ENCODE data around the gene HLA-DRA.
"Not testable (repeated sequence)": the region's sequence is repeated elsewhere in the genome, so short reads cannot be mapped to it uniquely, and the experiment has no call there.

Gene HLA-DRA

DNA sequence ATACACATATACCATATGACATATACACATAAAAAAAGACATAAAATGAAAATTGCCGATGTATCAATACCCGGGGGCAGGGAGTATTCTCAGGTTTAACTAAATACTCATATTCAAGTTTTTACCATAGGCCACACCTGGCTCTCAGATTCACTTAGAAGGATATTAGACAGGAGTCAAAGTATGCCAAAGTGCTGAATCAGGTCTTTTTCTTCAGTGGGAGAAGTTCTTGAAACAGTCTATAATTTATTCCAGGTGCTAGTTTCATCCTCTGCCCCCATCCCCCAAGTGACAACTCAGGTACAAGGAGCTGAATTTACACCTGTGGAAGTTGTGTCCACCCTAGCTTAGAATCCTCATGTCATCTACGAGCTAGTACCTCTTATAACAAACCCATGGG lies 8.5 kb upstream of the HLA-DRA start:
- no peak for DNase-seq (ENCODE audit: low read depth, low spot score)

DNA sequence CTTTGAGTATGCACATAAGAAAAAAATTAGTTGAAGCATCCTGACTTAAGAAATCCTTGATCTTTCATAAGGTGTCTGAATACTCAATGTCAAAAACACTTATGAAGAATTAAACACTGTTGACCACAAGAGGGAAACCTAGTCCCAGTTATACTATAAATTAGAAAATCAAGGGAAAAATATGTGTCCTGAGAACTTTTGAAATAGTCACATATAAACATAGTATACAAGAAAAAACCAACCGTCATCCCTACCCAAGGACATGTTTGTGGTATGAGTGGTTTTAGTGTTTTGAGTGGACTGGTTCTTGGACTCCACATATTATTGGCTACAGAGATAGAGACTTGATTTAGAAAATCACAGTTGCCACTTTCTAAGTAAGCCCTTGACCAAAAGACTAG lies 7.6 kb upstream of the HLA-DRA start:
- DNase-seq (ENCODE audit: low read depth, low spot score) = no peak

DNA sequence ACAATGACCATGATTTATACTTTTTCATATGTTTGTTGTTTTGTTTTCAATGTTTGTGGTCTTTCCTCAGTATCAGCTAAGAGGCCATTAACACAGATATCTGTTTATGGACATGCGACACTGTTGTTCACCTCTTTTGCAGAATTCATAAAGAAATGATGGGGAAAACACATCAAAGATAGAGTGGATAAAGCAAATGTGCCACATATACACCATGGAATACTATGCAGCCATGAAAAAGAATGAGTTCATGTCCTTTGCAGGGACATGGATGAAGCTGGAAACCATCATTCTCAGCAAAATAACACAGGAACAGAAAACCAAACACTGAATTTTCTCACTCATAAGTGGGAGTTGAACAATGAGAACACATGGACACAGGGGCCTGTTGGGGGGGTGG lies 5.7 kb upstream of the HLA-DRA start:
- DNase-seq (ENCODE audit: low read depth, low spot score) = not testable (repeated sequence)

DNA sequence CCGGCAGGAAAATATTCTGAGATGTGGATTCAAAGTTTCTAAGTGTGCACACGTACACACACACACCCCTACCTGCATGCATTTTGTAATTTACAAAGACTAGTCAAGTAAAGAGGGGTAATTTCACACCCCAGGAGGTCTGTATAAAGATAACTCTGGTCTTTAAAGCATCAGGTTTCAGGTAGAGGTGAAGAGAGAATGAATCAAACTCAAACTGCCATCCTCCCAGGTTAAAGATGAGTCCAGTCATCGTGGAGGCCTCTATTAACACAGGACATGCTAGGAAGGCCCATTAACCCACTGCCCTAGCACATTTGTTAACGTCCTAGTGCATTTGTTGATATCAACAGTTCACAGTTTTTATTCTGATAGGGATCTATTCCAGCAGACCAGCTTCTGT lies 3.5 kb upstream of the HLA-DRA start:
- DNase-seq (ENCODE audit: low read depth, low spot score) = no peak

DNA sequence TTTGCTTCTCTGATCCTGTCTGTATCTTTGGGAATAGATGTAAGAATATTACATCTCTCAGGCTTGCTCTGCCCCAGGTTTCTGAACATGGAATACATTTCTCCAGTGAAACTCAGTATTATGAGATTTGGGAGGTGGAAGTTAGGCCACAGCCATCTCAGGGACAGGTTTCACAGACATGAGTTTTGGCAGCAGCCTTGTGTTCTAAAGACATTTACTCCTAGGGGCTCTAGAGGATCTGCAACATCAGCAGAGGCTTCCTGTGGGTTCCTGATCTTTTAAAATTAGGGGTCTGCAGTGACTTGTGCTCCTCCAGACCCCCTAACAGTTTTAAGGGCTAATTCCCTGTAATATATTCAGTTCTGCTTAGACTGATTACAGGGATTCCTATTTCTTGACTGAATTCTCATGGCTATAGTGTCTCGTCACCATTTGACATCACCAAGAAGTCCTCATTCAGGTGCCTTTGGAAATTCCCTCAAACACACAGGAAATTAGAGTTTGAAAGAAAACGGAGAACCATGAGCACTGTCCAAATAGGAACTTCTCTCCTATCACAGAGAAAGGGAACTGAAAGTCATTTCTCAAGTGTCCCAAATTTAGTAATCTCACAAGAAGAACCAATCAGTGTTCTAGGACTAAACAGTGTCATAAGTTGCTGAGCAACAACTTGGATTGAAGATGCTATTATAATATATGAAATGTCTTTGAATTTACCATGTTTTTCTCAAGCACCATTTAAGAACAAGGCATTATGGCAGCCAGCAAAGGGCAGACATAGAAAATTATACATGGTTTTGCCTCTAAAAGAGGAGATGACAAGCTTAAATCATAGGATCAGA lies 2.5 kb upstream of the HLA-DRA start:
- no peak for DNase-seq (ENCODE audit: low read depth, low spot score)

DNA sequence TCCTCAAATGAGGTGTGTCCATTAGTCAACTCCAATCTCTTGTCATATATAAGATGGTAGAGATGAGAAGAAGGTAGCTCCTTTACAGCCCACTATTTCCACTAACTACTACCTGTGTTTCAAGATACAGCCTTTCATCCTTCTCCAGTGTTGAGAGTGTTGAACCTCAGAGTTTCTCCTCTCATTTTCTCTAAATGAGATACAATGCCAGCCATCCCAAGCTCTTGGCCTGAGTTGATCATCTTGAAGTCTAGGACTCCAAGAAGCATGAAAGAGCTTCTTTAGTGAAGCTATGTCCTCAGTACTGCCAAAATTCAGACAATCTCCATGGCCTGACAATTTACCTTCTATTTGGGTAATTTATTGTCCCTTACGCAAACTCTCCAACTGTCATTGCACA lies 548 bp upstream of the HLA-DRA start:
- DNase-seq (ENCODE audit: low read depth, low spot score) = no peak

DNA sequence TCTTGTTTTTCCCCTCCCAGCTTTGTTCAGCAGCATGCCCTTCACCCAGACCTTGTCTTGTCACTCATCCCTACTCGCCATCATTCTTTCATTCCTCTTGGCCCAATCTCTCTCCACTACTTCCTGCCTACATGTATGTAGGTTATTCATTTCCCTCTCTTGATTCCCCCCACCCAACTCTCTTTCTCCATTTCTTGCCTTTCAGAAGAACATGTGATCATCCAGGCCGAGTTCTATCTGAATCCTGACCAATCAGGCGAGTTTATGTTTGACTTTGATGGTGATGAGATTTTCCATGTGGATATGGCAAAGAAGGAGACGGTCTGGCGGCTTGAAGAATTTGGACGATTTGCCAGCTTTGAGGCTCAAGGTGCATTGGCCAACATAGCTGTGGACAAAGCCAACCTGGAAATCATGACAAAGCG lies 2.6 kb downstream of the HLA-DRA start:
- DNase-seq (ENCODE audit: low read depth, low spot score) = no peak

DNA sequence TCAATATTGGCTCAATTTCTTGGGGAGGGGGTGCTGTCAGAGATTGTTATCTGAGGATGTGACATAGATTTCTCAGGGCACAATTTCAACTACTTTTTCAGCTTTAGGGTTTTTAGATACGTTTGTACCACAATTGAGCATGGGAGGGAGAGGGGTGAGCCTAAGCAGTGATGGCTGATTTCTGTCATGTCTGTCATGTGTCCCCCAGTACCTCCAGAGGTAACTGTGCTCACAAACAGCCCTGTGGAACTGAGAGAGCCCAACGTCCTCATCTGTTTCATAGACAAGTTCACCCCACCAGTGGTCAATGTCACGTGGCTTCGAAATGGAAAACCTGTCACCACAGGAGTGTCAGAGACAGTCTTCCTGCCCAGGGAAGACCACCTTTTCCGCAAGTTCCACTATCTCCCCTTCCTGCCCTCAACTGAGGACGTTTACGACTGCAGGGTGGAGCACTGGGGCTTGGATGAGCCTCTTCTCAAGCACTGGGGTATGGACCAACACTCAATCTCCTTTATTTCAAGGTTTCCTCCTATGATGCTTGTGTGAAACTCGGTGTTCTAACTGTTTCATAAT lies 3.4 kb downstream of the HLA-DRA start:
- DNase-seq (ENCODE audit: low read depth, low spot score) = no peak

DNA sequence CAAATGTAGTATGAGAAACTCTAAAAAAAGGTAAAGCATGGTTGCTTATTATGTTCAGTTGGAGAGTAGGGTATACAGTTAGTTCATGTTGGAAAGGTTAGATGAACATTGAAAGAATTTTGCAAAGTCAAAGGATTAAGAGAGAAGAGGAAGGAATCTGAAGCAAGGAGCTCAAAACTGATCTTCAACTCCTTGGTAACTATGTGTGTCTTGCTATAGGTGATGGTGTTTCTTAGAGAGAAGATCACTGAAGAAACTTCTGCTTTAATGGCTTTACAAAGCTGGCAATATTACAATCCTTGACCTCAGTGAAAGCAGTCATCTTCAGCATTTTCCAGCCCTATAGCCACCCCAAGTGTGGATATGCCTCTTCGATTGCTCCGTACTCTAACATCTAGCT lies 4.7 kb downstream of the HLA-DRA start:
- DNase-seq (ENCODE audit: low read depth, low spot score) = no peak

DNA sequence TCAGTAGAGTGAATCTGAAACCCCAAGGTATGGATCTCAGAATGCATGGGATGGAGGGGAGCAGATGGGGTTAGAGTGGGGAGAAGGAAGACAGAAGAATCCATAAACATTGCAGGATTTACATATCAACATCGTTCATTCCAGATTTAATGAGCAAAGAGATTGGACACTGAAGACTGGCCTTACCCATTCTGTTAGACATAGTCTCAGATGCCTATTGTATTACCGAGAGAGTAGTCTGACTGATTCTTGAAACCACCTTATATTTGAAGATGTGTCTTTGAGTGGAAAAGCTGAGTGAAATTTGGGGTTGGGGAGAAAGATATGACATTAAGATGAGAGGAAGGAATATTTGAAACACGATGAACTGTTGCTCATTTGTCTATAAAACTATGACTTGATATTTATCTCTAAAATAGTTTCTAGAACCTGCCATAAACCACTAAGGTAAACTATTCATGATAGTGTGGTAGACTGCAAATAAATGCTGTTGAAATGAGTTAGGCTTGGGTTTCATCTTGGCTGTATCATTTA lies 5.7 kb downstream of the HLA-DRA start:
- DNase-seq (ENCODE audit: low read depth, low spot score) = no peak

DNA sequence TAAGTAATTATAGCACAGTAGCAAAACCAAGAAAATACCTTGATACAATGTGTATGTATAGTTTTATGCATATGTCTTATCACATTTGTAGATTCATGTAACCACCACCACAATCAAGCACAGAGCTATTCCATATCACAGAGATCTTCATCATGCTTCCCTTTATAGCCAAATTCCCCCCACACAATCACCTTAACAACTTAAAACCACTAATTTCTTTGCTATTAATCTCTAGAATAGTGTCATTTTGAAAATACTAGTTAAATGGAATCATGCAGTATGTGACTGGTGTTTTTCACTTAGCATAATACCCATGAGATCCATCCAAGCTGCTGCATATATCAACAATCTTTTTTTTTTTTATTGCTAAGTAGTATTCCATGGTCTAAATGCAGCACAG lies 8.2 kb downstream of the HLA-DRA start:
- DNase-seq (ENCODE audit: low read depth, low spot score) = no peak

DNA sequence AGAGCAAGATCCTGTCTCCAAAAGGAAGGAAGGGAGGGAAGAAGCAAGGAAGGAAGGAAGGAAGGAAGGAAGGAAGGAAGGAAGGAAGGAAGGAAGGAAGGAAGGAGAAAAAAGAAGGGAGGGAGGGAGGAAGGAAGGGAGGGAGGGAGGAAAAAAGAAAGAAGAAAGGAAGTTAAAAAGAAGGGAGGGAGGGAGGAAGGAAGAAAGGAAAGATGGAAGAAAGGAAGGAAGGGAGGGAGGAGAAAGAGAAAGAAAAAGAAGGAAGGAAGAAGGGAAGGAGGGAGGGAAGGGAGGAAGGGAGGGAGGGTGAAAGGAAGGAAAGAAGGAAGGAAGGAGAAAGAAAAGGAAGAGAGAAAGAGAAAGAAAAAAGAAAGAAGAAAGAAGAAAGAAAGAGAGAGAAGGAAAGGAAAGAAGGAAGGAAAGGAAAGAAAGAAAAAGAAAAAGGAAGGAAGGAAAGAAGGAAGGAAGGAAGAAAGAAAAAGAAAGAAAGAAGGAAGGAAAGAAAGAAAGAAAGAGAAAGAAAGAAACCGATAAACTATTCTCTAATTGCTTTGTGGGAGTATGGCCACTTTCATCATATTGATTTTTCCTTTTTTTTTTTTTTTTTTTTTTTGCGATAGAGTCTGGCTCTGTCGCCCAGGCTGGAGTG lies 9.5 kb downstream of the HLA-DRA start:
- DNase-seq (ENCODE audit: low read depth, low spot score) = no peak

DNA sequence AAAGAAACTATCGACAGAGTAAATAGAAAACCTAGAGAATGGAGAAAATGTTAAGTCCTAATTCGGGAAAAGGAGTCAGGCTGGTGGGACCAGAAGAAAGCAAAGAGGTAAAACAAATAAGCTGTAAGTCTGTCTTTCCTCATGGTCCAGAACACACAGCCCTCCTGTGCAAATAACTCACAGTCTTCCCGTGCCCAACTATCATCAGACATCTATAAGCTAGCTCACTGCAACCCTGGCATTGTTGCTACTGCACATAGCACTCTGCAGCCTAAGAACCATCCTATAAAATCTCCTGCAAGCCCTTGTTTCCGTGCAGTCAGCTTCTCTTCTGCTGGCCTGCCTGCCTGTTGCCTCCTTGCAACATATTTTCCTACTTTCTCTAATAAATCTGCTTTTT lies 17.4 kb downstream of the HLA-DRA start:
- no peak for DNase-seq (ENCODE audit: low read depth, low spot score)

DNA sequence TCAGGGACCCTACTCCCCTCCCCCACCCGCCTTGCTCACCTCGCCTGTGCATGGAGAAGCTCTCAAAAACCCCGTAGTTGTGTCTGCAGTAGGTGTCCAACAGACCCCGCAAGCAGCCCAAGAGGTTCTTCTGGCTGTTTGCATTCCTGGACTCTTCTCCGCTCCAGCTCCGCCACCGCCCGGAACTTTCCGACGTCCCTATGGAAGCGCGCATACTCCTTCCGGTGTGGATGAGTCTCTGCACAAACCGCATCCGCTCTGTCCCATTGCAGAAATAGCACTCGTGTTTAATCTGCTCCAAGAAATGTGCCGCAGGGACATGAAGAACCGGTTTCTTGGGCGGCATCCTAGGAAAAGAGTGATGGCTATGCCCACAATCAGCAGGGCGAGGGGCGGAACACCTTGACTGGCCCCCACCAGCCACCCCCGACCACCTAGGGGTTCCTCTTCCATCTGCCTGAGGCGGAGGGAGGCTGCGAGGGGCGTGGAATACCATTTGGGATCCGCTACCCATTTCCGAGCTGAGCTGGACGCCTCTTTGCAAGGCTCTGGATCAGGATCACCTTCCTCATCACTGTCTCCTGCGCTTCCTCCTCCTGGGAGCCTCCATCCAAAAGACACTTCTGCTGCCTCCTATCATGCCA lies 20.2 kb downstream of the HLA-DRA start:
- DNase-seq (ENCODE audit: low read depth, low spot score) = no peak

DNA sequence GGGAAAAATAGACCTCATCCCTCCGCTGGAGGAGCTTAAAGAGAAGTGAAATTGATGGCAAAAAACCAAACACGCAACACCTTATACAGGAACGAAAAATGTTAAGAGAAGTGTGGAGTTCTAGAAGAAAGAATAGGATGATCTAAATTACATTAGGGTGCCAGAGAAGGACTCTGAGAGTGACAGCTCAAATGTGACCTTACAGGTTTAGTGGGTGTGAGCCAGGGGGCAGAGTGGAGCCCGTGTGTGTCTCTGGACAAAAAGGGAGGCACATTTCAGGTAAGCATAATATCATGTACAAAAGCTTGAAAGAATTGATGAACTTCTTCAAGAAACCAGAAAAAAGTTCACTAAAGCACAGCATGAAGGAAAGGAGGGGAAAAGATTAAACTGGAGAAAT lies 20.8 kb downstream of the HLA-DRA start:
- DNase-seq (ENCODE audit: low read depth, low spot score) = no peak

DNA sequence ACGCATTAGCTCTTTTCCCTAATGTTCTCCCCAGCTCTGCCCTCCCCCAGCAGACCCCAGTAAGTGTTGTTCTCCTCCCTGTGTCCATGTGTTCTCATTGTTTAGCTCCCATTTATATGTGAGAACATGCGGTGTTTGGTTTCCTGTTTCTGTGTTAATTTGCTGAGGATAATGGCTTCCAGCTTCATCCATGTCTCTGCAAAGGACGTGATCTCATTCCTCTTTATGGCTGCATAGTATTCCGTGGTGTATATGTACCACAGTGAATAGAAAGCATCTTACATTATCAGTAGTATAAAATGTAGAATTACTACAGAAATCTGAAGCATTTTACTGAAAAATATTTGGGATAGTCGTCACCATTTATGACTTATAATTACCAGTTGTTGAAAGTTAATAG lies 21.8 kb downstream of the HLA-DRA start:
- no peak for DNase-seq (ENCODE audit: low read depth, low spot score)

DNA sequence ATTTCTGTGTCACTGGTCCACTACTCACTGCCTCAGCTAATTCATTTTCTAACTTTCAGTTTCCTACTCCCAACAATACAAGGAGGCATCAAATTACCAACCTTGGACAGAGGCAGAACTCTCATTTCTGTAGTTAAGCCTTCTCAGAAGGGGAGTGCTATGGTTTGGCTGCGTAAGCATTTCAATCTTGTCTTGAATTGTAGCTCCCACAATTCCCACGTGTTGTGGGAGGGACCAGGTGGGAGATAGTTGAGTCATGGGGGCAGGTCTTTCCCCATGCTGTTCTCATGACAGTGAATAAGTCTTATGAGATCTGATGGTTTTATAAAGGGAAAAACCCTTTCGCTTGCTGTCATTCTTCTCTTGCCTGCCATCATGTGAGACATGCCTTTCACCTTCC lies 22.9 kb downstream of the HLA-DRA start:
- no peak for DNase-seq (ENCODE audit: low read depth, low spot score)

DNA sequence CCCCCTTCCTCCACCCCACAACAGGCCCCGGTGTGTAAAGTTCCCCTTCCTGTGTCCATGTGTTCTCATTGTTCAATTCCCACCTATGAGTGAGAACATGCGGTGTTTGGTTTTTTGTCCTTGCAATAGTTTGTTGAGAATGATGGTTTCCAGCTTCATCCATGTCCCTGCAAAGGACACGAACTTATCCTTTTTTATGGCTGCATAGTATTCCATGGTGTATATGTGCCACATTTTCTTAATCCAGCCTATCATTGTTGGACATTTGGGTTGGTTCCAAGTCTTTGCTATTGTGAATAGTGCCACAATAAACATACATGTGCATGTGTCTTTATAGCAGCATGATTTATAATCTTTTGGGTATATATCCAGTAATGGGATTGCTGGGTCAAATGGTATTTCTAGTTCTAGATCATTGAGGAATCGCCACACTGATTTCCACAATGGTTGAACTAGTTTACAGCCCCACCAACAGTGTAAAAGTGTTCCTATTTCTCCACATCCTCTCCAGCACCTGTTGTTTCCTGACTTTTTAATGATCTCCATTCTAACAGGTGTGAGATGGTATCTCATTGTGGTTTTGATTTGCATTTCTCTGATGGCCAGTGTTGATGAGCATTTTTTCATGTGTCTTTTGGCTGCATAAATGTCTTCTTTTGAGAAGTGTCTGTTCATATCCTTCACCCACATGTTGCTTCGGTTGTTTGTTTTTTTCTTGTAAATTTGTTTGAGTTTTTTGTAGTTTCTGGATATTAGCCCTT lies 28.2 kb downstream of the HLA-DRA start:
- DNase-seq (ENCODE audit: low read depth, low spot score) = not testable (repeated sequence)

DNA sequence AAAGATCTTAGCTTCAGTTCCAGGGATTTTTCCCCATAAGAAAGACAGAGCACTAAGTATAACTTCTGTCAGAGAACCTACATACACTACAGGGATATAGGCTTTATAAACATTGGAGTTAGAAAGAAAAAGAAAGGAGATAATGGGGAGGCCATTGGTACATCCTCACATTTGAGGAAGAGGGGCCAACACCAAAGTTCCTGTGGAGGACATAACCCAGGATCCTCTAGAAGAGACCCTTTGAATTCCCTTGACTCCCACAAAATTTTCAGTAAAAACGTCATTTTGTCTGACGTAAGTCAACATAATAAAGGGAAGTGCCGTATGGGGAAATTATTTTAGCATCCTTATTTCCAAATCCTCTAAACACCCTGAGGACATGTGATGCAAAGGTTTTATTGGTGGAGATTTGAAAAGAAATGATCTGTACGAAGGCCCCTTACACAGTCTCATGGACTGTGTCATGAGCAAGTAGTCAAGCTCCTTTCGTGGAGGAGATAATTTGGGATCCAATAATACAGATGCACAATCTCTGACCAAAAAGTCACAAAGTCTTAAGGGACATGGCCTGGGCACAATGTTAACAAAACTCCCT lies 33.2 kb downstream of the HLA-DRA start:
- DNase-seq (ENCODE audit: low read depth, low spot score) = no peak

DNA sequence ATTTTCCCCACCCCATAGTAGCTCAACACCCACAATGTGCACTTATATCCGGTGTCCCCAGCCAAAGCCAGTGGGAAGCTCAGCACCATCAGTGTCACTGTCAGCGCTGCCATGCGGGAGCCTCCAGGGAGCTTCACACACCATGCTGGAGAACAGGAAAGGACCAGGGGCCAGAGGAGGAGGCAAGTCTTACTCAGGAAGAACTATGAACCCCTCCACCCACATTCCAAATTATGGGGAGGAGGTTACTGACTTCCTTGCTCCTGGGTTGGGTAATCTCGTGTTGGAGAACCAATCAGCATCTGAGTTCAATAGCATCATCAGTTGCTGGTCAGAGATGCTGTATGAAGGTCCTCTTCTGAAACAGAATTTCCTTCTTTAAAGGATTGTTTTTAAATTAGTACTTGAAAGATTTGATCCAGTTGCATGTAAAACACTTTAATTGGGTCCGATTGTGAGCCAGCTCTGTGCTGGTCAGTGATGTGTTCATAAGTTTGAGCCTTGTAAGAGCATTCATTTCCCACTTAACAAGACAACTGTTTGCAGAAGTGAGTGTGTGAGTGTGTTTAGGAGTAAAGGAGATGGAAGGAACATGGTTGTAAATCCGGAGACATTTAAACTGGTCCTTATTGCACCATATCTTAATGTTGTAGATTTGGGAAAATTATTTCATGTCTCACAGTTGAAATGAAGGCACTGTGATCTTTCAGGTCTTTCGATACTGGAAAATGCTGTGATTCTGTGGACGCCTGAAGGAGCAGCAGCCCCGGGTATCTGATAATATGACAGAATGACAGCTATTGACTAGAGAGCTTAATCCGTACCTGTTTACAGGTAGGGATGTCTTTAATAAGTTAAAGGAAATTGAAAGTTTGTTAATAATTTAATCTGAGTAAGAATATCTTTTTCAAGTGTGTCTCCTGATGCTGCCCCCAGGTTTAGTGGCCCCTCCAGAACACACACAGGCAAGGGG lies 34.0 kb downstream of the HLA-DRA start:
- not testable (repeated sequence) for DNase-seq (ENCODE audit: low read depth, low spot score)

Measured in activated naive CD8-positive, alpha-beta T cell treated with anti-CD3 and anti-CD28 coated beads, Interleukin-2, amount 50 U/mL, for 16 hours (primary cell).